Stimulated activated CD4-positive, alpha-beta T cell treated with anti-CD3 and anti-CD28 coated beads, Interleukin-4, amount 100 ng/mL, for 1 hour (primary cell): ENCODE data around the gene CUBN.

Experiments used
- DNase-seq: peaks from one replicate; pipeline ENCODE4 v3.0.0-alpha.2; 2020

CUBN gene

DNA sequence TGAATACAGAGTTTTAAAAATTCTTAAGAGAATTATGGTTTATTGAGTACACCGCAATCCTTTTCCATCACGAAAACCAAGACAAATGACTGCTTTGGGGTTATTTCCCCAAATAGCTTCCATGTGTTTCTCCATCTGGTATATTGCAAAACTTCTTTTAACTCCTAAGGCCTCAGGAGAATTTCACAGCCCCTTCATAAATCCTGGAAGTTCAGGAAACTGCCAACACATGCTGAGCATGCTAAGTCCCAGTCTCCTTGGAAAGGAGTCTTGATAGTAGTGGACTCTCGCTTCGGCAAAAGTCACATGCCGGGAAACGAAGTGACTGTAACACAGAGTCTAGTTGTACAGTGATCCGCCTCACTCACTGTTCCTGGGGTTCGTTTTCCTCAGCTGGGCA, 224.3 kb downstream of the CUBN start:
- no peak for DNase-seq

DNA sequence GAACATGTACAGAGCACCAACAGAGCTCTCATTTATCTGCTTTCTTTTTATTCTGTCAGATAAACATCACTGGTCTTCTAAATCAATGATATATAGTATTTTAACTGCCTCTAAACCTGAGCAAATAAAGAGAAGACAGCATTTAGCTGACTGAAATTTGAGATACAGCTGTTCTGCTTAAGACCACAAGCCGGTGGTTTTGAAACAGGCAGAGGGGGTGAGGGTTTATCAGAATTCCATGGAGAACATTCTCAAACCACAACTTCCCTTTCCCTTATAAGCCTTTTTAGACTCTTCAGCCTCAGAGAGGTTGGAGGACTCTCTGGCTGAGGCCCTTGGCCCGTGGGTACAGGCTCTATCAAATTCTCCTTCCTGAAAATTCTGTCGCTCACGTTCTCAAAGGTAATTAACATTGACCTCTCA, 225.0 kb downstream of the CUBN start:
- no peak for DNase-seq

DNA sequence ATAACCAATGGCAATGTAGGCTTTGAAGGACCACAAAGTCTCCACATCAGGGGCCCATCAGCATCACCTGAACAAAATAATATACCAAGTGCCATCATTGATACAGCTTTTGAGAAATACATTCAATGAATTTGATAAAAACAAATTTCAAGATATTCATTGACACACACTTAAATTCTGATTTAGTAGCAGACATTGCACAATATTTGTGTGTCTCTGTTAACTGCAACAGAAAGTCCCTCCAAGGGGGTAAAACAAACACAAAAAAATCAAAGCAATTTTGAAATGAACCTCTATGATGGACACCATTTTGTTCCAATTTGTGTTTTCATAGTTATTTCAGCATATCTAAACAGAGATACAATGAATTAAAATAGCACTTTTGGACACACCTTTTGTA, 225.6 kb downstream of the CUBN start:
- DNase-seq = no peak

DNA sequence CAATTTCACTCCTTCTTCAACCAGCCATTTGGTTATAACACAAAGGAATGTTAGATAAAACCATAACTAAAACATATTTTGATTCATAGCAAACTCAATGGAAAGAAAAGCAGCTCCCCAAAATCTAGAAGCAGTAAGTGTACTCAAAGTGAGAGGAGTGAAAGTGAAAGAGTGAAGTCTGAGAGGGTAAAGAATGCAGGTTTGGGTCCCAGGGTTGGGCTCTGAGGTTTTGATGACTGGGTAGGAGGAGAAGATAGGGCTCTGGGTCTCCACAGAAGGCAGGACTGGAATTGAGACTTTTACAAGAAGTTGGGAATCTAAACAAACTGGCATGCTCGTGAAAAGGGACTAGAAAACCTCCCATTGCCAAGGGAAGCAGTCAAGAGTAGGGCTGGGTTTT, 227.0 kb downstream of the CUBN start:
- DNase-seq = no peak

DNA sequence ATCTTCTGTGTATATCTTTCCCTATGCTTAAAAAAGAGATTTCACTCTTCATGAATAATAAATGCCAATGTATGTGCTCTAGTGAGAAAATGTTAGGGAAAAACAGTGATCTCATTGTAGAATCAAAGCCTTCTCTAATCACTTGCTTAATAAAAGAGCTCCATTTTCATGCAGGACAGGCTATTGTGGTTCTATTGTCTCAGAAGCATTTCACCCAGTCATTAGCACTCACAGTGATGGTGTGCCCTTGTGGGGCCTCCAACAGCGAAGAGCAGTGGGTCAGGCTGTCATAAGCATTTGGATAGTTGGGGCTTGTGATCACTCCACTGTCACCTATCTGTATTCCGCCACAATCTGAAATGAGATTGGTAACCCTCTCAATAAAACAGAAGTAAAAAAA, 228.5 kb downstream of the CUBN start:
- no peak for DNase-seq

DNA sequence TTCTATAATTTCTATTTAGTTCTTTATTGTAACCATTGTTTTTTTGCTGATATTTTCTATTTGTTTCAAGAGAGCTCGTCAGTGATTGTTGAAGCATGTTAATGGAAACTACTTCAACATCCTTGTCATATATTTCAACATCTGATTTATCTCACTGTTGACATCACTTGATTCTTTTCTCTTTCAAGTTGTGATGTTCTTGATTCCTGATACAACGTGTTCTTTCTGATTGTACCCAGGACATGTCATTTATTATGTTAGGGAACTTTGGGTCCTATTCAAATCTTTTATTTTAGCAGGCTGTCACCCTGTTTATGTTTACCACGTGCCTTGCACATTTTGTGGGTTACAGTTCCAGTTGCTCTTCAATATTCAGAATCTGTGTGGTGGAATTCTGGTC, 232.6 kb downstream of the CUBN start:
- DNase-seq = no peak

DNA sequence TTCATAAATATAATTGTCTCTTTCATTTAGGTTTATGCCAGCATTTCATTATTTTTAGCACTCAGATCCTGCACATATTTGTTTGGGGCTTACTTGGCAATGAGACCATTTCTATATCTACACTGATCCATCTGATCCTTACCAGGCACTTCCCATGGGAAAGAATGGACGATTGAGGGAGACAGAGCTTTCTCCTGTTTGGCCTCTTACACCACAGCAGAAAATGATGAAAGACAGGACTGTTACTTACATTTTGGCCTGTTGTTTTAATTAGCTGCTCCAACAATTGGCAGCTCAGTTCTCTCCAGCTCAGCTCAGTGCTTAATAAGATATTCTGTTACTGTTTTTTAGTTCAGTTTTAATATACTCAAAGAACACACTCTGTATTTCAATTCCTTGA, 234.8 kb downstream of the CUBN start:
- no peak for DNase-seq

DNA sequence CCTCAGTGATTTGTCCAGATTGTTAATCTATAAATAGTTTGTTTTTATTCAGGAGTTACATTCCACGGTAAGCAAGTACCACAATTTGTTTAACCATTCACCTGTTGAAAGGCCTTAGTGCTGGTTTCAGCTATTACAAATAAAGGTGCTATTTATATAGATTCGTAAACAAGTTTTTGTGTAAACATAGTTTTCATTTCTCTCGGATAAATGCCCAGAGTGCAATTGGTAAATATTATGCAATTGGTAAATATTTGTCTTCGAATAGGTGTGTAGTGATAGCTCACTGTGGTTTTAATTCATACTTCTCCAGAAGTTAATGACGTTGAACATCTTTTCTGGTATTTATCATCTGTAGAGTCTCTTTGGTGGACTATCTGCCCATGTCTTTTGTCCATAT, 235.9 kb downstream of the CUBN start:
- DNase-seq = no peak

DNA sequence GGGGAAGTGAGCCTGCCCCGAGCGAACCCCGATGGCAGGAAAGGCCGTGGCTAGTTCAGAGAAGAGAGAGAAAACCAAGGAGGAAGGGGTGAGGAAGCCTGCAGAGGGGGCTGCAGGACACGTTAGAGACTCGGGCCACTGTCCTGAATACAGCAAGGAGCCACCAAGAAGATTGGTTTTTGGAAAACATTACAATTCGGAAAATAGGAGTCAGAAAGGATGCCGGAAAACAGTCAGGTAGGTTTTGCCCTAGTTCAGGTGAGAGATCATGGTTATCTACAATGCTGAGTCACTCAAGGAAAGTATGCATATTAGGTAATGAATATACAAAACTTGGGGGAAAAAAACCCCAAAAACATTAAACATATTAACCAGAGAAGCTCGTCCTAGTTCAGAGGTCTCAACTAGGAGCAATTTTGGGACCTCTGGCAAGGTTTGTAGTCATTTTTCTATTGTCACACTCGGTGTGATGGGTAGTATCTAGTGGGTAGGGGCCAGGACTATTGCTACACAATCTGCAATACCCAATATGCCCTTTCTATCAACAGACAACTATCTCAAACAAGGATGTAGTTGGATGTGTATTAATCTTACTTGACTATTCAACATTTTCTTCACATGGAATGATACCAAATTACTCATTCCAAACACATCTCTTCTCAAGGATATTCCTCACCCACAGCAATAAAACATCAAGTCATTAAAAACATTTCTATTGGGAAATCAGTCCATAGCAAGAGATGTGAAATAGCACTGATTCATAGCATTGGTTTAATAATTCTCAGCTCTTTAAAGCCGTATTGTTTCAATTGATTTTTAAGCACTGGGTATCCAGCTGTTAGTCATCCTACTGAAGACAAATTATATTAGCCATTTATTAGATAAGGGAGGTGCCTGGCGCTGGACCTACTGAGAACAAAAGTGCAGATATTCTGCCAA, 238.0 kb downstream of the CUBN start:
- DNase-seq = peak; percentile 42

DNA sequence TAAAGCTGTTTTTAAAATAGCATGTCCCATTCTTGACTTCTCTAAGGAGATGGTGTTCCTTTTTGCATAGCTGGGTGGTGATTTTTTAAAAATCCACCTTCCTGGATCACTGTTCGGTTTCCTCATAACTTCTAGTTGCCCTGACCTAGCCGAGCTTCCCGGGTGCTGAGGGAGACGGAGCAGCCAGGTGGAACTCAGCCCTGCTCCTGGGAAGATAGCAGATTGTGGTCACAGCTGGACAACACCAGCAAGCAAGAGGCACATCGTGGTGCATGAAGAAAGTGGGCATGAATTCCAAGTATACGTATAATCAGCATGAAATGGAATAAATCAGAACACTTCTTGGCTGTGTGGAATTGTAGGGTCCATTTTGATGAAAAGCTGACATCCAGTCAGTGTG, 238.9 kb downstream of the CUBN start:
- DNase-seq = no peak

DNA sequence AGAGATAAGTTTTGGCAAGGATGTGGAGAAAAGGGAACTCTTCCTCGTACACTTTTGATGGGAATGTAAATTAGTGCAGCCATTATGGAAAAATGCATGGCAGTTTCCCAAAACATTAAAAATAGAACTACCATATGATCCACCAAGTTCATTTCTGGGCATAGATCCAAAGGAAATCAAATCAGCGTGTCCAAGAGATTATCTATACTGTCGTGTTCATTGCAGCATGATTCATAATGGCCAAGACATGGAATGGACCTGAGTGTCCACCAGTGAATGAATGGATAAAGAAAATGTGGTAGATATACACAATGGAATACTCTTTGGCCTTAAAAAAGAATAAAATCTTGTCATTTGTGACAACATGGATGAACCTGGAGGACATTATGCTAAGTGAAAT, 242.0 kb downstream of the CUBN start:
- no peak for DNase-seq

DNA sequence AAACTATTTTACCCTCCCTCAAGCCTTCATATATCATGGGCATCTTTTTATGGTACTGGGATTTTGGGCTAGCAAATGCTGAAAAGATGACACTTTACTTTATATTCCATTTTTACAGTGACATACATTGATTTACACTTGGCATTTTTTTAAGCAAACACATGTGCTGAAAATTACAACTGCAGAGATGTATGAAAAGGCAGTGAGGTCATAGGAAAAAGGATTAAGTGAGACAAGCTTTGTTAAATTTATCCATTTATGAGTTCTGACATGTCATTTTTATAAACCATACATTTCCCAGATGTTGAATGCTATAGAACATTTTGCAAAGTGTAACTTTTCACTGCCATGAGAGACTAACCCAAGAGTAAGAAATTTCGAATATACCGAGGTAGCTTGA, 243.6 kb downstream of the CUBN start:
- no peak for DNase-seq

DNA sequence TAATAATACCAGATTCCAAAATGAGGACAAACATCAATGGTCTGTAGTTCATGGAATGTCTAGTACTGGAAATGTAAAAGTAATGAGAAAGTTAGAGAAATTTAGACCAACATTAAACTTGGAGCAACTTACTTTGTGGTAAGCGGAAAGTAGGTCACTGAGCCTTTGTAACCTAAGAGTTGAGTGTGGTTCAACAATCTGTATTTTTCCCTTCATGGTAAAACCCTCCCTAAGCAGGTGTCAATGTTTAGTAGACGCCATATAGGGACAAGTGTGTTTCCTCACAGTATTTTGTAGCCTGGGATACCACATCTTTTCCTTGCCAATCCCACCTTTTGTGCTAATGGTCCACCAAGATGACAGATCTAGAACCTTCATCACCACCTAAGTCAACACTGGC, 245.1 kb downstream of the CUBN start:
- DNase-seq = no peak

DNA sequence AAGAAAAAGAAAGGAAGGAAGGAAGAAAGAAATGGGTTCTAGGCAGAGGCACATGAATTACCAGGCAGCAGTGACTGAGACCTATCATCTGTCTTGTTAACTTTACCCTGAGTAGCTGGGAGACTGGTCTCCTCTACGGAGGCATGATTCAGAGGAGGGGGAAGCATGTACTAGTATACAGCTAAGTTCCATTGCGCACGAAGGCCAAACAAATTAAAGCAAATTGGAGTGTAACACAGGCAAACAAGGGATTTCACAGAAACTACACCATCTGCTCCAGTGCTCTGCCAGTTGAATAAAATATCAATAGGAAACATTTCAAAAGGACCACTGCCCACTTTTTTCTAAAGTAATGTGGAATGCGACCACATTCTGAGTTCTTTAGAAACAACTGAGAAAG, 246.5 kb downstream of the CUBN start:
- DNase-seq = no peak

DNA sequence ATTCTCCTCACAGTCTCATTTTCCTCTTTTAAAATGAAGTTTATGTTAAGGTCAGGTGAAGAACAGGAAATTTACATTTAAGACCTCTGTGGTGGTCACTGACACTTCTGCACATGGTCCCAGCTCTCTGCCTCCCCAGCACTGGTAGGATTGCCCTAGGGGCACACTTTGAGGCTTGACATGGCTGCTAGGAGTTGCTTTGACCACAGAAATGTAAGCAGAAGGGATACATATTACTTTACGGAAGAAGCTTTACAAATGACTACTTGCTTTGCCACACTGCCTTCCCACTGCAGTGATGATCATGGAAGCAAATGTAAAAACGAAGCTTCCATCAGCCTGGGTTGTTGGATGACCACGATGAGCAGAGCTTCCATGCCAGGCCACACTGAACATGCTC, 259.3 kb downstream of the CUBN start:
- DNase-seq = no peak

DNA sequence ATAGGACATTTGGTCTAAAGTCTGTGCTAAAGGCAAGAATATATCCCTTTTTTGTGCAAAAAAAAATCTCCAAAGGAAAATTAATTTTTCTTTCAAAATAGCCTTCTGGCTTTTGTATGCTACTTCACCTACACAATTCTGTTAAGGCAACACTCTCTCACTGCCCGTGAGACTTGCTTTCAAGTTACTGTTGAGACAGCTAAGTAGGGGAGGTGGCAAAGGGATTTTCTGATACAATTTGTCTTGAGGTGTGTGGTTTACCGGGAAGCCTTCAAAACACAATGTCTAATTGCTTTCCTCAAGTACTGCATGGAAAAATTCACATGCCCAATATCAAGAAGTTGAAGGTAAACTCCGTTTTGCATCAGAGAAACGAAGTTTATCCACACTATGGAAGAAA, 261.6 kb downstream of the CUBN start:
- DNase-seq = no peak

DNA sequence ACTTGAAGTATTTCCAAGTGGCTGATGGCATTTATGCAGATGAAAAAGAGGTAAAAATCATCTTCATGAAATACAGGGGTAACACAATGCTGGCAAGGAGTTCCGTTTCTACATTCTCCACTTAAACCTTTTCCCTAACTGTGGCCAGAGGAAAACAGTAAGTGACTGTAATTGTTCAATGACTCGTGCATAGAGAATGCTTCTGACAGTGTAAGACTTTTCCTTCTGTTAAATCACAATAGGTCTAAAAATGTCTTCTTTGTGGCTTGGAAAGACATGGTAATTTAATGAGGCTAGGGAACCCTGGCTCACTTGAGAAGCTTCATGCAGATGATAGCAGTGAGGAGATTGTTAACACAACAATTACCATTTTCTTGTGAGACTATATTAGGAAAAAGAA, 262.1 kb downstream of the CUBN start:
- DNase-seq = no peak

DNA sequence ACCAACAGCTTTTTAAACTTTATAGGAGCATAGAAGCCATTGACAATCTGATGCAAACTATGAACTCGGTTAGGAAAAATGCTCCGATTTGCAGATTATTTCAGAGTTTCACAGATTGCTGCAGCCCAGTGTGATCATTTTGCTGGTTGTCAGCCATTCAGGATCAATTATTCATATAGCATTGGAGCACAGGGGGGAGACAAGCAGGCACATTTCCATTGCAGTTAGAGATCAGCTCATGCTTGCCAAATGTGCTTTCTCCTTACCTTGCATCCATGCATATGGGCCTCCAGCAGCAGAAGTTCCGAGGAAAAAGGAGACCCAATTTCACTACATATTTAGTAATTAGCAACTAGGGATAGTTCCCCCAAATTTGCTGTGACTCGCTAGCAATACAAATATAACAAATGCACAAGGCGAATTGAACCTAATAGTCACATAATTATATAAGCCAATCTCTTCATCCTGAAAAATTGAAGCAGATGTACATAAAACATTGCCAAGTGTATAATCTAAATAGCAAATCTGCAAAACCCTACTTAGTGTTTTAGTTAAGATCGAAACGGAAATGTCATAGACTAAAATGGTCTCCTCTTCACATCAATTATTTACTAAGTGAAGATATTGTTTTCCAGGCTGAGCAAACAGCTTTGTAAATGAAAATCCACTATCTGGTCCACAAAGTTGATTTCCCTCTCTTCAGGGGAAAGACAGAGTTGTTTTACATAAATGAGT, 262.9 kb downstream of the CUBN start:
- DNase-seq = no peak

DNA sequence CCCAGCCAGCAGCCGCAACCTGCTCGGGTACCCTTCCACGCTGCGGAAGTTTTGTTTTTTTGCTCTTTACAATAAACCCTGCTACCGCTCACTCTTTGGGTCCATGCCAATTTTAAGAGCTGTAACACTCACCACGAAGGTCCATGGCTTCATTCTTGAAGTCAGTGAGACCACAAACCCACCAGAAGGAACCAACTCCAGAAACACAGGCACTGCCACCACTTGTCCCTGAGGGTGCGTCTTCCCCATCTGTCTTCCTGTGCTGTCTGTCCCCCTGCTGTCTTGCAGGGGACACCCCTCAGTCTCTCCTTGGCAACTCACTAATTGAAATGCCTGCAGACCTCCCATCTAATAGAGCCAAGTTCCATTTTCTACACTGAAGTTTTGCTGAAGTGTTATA, 263.8 kb downstream of the CUBN start:
- DNase-seq = no peak

DNA sequence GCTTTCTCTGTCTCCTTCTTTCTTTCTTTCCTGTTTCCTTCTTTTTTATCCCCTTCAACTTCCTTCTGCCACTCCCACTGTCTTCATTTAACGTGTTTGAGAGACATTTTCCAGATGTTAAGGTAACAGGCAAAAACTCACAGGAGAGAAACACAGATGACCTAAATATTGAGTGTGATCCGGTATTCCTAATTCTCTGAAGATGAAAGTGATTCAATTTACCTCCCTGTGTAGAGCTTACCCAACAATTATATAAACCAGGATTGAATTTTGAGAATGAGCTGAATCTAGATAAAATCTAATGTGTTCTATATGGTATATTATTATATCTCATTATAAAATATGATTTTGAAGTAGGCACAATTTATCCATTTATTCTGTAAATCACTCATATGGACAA, 265.8 kb downstream of the CUBN start:
- no peak for DNase-seq

DNA sequence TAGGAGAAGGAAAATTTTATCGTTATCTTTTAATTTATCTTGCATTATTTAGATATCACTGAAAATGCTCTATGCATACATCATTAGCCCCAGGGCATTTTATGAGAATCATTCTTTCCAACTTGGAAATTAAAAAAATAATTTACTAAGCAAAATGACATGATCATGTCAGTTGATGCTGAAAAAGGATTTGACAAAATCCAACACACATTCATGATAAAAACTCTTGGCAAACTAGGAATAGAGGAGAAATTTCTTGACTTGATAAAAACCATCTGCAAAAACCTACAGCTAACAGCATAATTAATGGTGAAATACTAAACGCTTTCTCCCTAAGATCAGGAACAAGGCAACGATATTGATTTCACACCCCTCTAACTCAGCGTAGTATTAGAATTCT, 272.2 kb downstream of the CUBN start:
- DNase-seq = no peak

DNA sequence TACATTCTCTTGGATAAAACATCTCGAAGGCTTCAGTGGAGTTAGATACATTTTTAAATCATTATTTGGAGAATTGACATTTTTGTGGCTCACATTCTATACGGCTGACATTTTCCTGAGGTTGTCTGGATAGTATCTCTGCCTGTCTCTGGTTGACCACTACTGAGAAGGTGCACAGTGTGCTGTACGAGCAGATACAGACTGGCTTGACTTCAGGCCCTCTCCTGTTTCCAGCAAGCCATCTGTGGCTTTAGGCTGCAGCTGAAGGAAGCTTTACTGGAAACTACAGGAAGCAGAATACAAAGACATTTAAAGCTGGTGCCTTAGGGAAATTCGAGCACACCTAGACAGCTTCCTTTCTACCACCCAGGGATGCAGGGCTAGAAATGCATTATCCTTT, 273.0 kb downstream of the CUBN start:
- no peak for DNase-seq

DNA sequence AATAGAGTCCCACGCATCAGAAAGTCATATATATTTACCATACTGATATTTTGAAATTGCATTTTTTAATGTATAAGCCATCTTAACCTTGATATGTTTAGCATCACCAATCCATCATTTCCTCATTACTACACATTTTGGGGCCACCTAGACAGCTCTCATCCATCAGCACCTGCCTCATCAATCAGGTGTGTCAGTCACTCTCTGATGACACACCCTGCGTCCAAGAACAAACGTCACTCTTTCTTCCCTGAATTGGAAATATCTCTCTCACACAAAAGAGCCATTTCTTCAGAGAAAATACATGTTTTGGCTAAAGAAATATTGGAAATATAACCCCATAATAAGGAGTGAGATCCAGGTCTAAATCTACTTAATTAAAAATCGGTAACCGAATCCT, 273.5 kb downstream of the CUBN start:
- no peak for DNase-seq

DNA sequence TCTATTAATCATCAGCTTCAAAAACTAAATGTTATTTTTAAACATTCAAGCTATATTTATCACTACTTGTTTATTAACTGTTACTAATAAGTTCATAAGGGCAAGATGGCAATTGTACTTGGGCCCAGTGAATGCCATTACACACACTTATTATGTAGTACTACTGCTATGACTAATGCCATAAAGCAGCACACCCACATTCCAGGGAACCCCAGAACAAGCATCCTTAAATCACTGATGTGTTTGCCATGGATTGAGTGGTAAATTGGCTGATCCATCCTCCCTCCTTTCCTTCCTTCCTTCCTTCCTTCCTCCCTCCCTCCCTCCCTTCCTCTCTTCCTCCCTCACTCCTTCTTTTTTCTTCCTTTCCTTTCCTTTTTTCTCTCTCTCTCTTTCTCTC, 275.0 kb downstream of the CUBN start:
- no peak for DNase-seq

DNA sequence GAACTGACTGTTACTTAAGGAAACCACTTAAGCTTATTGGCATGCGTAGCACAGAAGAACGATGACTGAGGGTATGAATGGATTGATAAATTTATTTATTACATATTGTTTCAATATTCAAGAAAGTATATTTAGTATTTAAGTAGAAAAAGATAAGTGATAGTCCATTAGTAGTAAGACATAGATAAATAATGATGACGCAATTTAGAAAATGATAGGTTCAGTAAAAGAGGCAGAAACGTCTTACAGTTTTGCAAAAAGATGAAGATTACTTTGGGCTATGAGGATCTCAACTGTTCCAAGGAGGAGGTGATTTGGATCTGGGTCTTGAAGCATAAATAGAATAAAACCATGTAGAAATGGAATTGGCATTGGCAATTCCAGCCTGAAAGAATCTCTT, 275.8 kb downstream of the CUBN start:
- no peak for DNase-seq
